Measurements from ENCODE around the gene GNB1. TPM values are rescaled to one million over a fixed set of nuclear protein-coding genes. Genes with fewer than 3 reads are reported as not detected.

The GNB1 gene
- total and polyA plus RNA-seq, 2 of the 4 experiments (the other 2 are of a cell fraction), result 73.5 to 371 TPM

GRCh38 chr1:1760345-1760650 is 130.6 kb downstream of the GNB1 start:
- H3K36me3 ChIP-seq (ENCODE audit: control insufficient read depth, insufficient read depth, low read length), result peaks cover 63% of the 10 kb centered on the region
- 98% methylated on average over 17 of the region's 20 CpGs; no CpG with 5 or more reads in 1 of the 2 experiments for WGBS, 2 experiments (ENCODE audit: extremely low coverage in 2 of 2, insufficient read length in 1 of 2)
- POLR2A ChIA-PET (ENCODE audit: unreplicated experiment), result no interaction called here
- H3K9me1 ChIP-seq (ENCODE audit: insufficient read depth, low read length), result no peaks in the 10 kb centered on the region; the same call in 1 of the 2 replicates
- no peak overlapping the region for H2AFZ ChIP-seq (replicated peaks; ENCODE audit: low read length, poor library complexity)
- dilution Hi-C loops (cut with HindIII; ENCODE audit: low sequenced_read_pairs, unreplicated experiment) (no loop called here), in situ Hi-C loops (cut with MboI; ENCODE audit: low sequenced_read_pairs) (no loop called here), intact Hi-C loops (cut with micrococcal nuclease) (no loop called here)
- CTCF ChIA-PET, result no interaction called here
- no peak overlapping the region for H3K4me2 ChIP-seq (ENCODE audit: low read depth, low read length)
- no peak overlapping the region for H3K18ac ChIP-seq (ENCODE audit: low read depth, low read length)
- H3K56ac ChIP-seq (ENCODE audit: extremely low read depth, insufficient read depth, low read length), result no peak overlapping the region
- H3K4me3 ChIP-seq (ENCODE audit: insufficient read depth, low read depth, low read length), result no peak overlapping the region
- no peak overlapping the region for H2BK15ac ChIP-seq (ENCODE audit: low read depth, low read length)
- no peak overlapping the region for H3K23ac ChIP-seq (ENCODE audit: low read depth, low read length)
- H3K14ac ChIP-seq (replicated peaks; ENCODE audit: low read depth, low read length), result no peak overlapping the region
- ATAC-seq (ENCODE audit: low read depth) (no peak), DNase-seq (no peak)
- H2BK20ac ChIP-seq (ENCODE audit: low read depth, low read length), result no peak overlapping the region
- no peak overlapping the region for H3K27ac ChIP-seq (ENCODE audit: insufficient read depth, low read length)
- no peak overlapping the region for H2BK5ac ChIP-seq (ENCODE audit: low read depth, low read length, poor library complexity, severe bottlenecking)
- no peak overlapping the region for H4K8ac ChIP-seq (ENCODE audit: low read depth in 2 of 2, low read length in 2 of 2)
- no peaks in the 10 kb centered on the region for H3K4me1 ChIP-seq (ENCODE audit: control insufficient read depth, insufficient read depth, low read length)
- no peak overlapping the region for H3K9ac ChIP-seq (ENCODE audit: low read depth, low read length)
- no peak overlapping the region for H3K4ac ChIP-seq (ENCODE audit: low read depth, low read length)
- no peaks in the 10 kb centered on the region for H3K9me3 ChIP-seq (ENCODE audit: control insufficient read depth, insufficient read depth, low read length)
- H2AK9ac ChIP-seq (replicated peaks; ENCODE audit: low read depth, low read length, poor library complexity), result no peak overlapping the region
- peaks cover 12 to 46% of the 10 kb centered on the region in 2 experiments for H3K79me1 ChIP-seq (ENCODE audit: low read depth in 1 of 2, low read length in 2 of 2)
- TF ChIP-seq RCOR1 (IDR thresholded peaks at IDR 0.05; ENCODE audit: insufficient replicate concordance, low read length) (no peak), POLR2A (IDR thresholded peaks at IDR 0.05; ENCODE audit: low read depth, low read length) (no peak), RAD21 (IDR thresholded peaks at IDR 0.05; ENCODE audit: low read length) (no peak), RFX5 (IDR thresholded peaks at IDR 0.05; ENCODE audit: low read depth, low read length) (no peak), ELK1 (IDR thresholded peaks at IDR 0.05; ENCODE audit: borderline replicate concordance, low read depth, low read length) (no peak), SMC3 (IDR thresholded peaks at IDR 0.05; ENCODE audit: low read depth, low read length) (no peak), USF2 (IDR thresholded peaks at IDR 0.05; ENCODE audit: low read depth, low read length) (no peak), NFE2L2 (IDR thresholded peaks at IDR 0.05; ENCODE audit: low read depth, low read length) (no peak), MAFK (IDR thresholded peaks at IDR 0.05; ENCODE audit: low read depth, low read length) (no peak), FOS (IDR thresholded peaks at IDR 0.05; ENCODE audit: low read depth, low read length) (no peak), BHLHE40 (IDR thresholded peaks at IDR 0.05; ENCODE audit: low read depth, low read length) (no peak), MAZ (IDR thresholded peaks at IDR 0.05; ENCODE audit: borderline replicate concordance, low read depth, low read length) (no peak), CHD1 (IDR thresholded peaks at IDR 0.05; ENCODE audit: low read depth, low read length) (no peak), CEBPB (IDR thresholded peaks at IDR 0.05; ENCODE audit: low read depth, low read length) (no peak), CTCF (conservative IDR thresholded peaks at IDR 0.05; ENCODE audit: low read depth, low read length) (no peak), MXI1 (IDR thresholded peaks at IDR 0.05; ENCODE audit: borderline replicate concordance, low read depth, low read length) (no peak)
- H4K20me1 ChIP-seq (ENCODE audit: insufficient read depth, low read length), result peaks cover 16% of the 10 kb centered on the region
- no TSS peak for BruUV-seq (replicated peaks)
- no peak overlapping the region for H4K91ac ChIP-seq (ENCODE audit: insufficient read depth, low read depth, low read length)
- no peak overlapping the region for H2AK5ac ChIP-seq (ENCODE audit: low read depth, low read length)
- no peaks in the 10 kb centered on the region for H3K27me3 ChIP-seq (ENCODE audit: control insufficient read depth, insufficient read depth, low read length)
- no peak overlapping the region for H4K5ac ChIP-seq (ENCODE audit: low read depth, low read length)
- H2BK120ac ChIP-seq (ENCODE audit: low read depth, low read length), result no peak overlapping the region

Data from IMR-90 (cell line).